NCI-H2196 treated with DMSO at 0.1 percent for 48 hours (cell line): ENCODE data around the gene SRGN.

Experiments used
- DNase-seq: peaks from one replicate; lab custom pipeline; 2025; ENCODE audit not compliant: unreplicated experiment; lab: John Stamatoyannopoulos, UW

SRGN gene

GRCh38 chr10:69061305-69062161, 26.4 kb upstream of the SRGN start:
- no peak for DNase-seq

GRCh38 chr10:69062901-69063300, 25.0 kb upstream of the SRGN start:
- no peak for DNase-seq

GRCh38 chr10:69064762-69065328, 23.1 kb upstream of the SRGN start:
- DNase-seq: no peak

GRCh38 chr10:69065406-69066361, 22.2 kb upstream of the SRGN start:
- DNase-seq: no peak

- DNase-seq: no peak
These were observed 20.7 kb upstream of the SRGN start for GRCh38 chr10:69067189-69067588.

GRCh38 chr10:69068549-69068948, 19.4 kb upstream of the SRGN start:
- DNase-seq: no peak

GRCh38 chr10:69069090-69070042, 18.5 kb upstream of the SRGN start:
- no peak for DNase-seq

GRCh38 chr10:69070951-69071350, 17.0 kb upstream of the SRGN start:
- no peak for DNase-seq

GRCh38 chr10:69071610-69072009, 16.3 kb upstream of the SRGN start:
- no peak for DNase-seq

GRCh38 chr10:69073026-69073425, 14.9 kb upstream of the SRGN start:
- DNase-seq: no peak

GRCh38 chr10:69073736-69074364, 14.1 kb upstream of the SRGN start:
- DNase-seq: no peak

GRCh38 chr10:69074532-69074931, 13.4 kb upstream of the SRGN start:
- no peak for DNase-seq

- DNase-seq: no peak
These were observed 12.5 kb upstream of the SRGN start for GRCh38 chr10:69075431-69075830.

- DNase-seq: no peak
These were observed 9.6 kb upstream of the SRGN start for GRCh38 chr10:69078311-69078710.

GRCh38 chr10:69080226-69080625, 7.7 kb upstream of the SRGN start:
- DNase-seq: no peak

GRCh38 chr10:69086001-69086509, 1.8 kb upstream of the SRGN start:
- DNase-seq: no peak

GRCh38 chr10:69088471-69088769, 517 bp downstream of the SRGN start:
- no peak for DNase-seq

GRCh38 chr10:69088801-69089501, 1.0 kb downstream of the SRGN start:
- no peak for DNase-seq
